Thyroid gland (tissue), 4 donors: ENCODE results near the gene VSX1. TPM values are rescaled to one million over a fixed set of nuclear protein-coding genes. Genes with fewer than 3 reads are reported as not detected.

ENCODE experiments used
- DNase-seq, 2 donors: peaks; one replicate each; pipeline ENCODE4 v3.0.0-alpha.2; 2019
- H3K27ac ChIP-seq, 3 donors: fragments of 200-600 bp; sonication (generic); 1 replicate in 2 of 3; 2 replicates in 1 of 3; pipeline ENCODE4 v1.5.1; 2016 to 2019; ENCODE audit warnings: mild to moderate bottlenecking in 1 of 3, moderate library complexity in 1 of 3
- H3K27me3 ChIP-seq: fragments of 200-600 bp; sonication (generic); one replicate; pipeline ENCODE4 v1.5.1; 2019
- H3K36me3 ChIP-seq, 2 donors: fragments of 200-600 bp; sonication (generic); one replicate each; pipeline ENCODE4 v1.5.1; 2016 to 2019
- H3K4me1 ChIP-seq, 2 donors: fragments of 200-600 bp; sonication (generic); one replicate each; pipeline ENCODE4 v1.5.1; 2017 to 2019
- H3K4me3 ChIP-seq, 3 donors: fragments of 200-600 bp; sonication (generic); replicated peaks in 1 of 3; 1 replicate in 2 of 3; 2 replicates in 1 of 3; pipeline ENCODE4 v1.5.1; 2016; ENCODE audit warnings: mild to moderate bottlenecking in 1 of 3
- H3K9me3 ChIP-seq: fragments of 200-600 bp; sonication (generic); one replicate; pipeline ENCODE4 v1.5.1; 2017
- POLR2A ChIP-seq, 2 donors: fragments of 450-650 bp; IDR thresholded peaks; one replicate each; pipeline ENCODE4 v1.6.1; 2017; ENCODE audit warnings: antibody characterized with exemption in 2 of 2, mild to moderate bottlenecking in 2 of 2, moderate library complexity in 1 of 2
- WGBS, 2 donors: methylation state at CpG; one replicate each; pipeline ENCODE4 v1.1.5; 2017; 5-methylcytosine and 5-hydroxymethylcytosine counted together
- intact Hi-C: fragments of 100-400 bp; cut with DNase I; formaldehyde crosslinking; loops from one replicate; pipeline ENCODE4 v1.15.1; 2023
- total RNA-seq, 4 donors: library from RNA; depleted of rRNA; stranded (reverse); fragments of >200 nt; gene quantifications; one replicate each; pipeline ENCODE4 v1.2.3, GENCODE V29; 2016
- TF ChIP-seq, protein P1 (sequence below), 6 experiments: fragments of 200-600 bp in 3 of 6; fragments of 450-650 bp in 3 of 6; sonication (generic) in 3 of 6; IDR thresholded peaks; one replicate each; pipeline ENCODE4 v1.5.1; 2016 to 2019; ENCODE audit warnings: antibody characterized with exemption in 6 of 6, mild to moderate bottlenecking in 2 of 6, inconsistent platforms in 1 of 6, moderate library complexity in 1 of 6

VSX1 gene
- total RNA-seq, 4 donors from 2014 or later = not detected

DNA sequence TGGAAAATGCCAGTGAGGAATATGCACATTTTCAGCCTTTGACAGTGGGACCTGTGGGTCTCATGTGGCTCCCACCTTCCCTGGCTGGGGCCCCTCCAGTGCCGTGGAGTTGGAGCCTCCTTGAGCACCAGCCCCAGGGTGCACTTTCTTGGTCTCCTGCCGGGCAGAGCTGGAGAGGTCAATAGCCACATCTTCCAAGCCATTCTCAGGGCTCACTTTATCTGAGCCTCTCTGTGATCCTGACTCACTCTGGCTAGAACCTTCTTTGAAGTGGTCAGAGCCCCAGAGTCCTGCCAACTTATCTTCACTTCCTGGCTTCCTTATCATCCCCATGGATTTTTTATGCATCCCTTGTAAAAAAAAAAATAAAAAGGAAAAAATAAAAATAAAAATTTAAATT lies 5.7 kb downstream of the VSX1 start:
- H3K9me3 ChIP-seq = no peaks in the 10 kb centered on the region
- H3K4me1 ChIP-seq = peaks cover 8 to 9% of the 10 kb centered on the region in 2 donors
- H3K4me3 ChIP-seq = no peak overlapping the region
- H3K27me3 ChIP-seq = peaks cover 9% of the 10 kb centered on the region
- 64 to 79% methylated on average over 2 of the region's 2 CpGs for WGBS, 2 donors
- no peaks in the 10 kb centered on the region for H3K36me3 ChIP-seq
- H3K27ac ChIP-seq = no peak overlapping the region
- TF ChIP-seq POLR2A (IDR thresholded peaks at IDR 0.05) = no peak
- TF ChIP-seq, protein P1, sequence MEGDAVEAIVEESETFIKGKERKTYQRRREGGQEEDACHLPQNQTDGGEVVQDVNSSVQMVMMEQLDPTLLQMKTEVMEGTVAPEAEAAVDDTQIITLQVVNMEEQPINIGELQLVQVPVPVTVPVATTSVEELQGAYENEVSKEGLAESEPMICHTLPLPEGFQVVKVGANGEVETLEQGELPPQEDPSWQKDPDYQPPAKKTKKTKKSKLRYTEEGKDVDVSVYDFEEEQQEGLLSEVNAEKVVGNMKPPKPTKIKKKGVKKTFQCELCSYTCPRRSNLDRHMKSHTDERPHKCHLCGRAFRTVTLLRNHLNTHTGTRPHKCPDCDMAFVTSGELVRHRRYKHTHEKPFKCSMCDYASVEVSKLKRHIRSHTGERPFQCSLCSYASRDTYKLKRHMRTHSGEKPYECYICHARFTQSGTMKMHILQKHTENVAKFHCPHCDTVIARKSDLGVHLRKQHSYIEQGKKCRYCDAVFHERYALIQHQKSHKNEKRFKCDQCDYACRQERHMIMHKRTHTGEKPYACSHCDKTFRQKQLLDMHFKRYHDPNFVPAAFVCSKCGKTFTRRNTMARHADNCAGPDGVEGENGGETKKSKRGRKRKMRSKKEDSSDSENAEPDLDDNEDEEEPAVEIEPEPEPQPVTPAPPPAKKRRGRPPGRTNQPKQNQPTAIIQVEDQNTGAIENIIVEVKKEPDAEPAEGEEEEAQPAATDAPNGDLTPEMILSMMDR (IDR thresholded peaks at IDR 0.05) = no peak
- no peak for DNase-seq
- intact Hi-C loops = loop anchor here (10.0 kb wide), 1 partner anchor 329 kb away; the partner anchor contains the start of gene GINS1

DNA sequence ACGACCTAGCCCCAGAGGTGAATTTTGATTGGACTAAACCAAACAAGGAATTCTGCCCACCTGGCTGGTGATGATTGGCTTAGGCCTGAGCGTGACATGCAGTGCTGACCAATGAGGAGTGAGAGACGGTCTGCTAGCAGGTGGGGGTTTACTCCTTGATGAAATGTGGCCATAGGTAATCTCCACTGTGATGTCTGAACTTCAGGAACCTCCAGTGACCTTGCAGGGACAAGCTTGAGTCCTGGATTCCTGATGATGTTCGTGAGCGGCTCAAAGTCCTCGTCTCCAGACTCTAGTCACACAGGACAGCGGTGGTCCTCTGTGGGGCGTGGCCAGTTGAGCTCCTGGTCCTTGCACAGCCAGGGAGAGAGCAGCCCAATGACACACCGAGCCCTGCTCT lies 8.4 kb downstream of the VSX1 start:
- H3K4me3 ChIP-seq = no peak overlapping the region
- no peaks in the 10 kb centered on the region for H3K36me3 ChIP-seq
- DNase-seq = no peak
- H3K9me3 ChIP-seq = no peaks in the 10 kb centered on the region
- no peak overlapping the region for H3K27ac ChIP-seq
- H3K27me3 ChIP-seq = no peaks in the 10 kb centered on the region
- WGBS, 2 donors = 85 to 86% methylated on average over 9 of the region's 9 CpGs
- TF ChIP-seq, protein P1 (IDR thresholded peaks at IDR 0.05) = no peak
- no peak for TF ChIP-seq POLR2A (IDR thresholded peaks at IDR 0.05)
- intact Hi-C loops = loop anchor here (10.0 kb wide), 1 partner anchor 331 kb away; the partner anchor contains the start of gene GINS1
- H3K4me1 ChIP-seq = peaks cover 6 to 7% of the 10 kb centered on the region in 2 donors

DNA sequence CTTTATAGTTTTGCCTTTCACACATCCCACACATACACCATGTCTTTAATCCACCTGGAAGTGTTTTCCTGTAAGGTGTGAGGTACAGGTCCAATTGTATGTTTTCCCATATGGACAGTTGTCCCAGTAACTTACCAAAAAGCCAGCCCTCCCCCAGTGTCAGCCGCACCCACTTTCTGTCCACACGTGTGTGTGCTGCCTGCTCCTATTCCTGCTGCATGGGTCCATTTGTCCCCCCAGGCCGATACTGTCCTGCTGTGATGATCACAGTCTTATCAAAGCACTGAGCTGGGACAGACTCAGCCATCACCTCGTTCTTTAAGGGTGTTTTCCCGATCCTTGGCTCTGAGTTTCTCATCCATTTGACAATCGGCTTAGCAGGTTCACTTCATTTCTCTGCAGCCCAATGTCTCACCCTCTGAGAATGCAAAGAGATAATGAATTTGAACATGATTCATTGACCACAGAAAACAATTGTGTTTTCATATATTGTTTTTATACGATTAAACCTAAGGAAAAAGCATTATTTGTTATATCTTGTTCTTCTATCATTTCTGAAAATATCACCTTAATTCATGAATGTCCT lies 9.6 kb downstream of the VSX1 start:
- H3K36me3 ChIP-seq = no peaks in the 10 kb centered on the region
- DNase-seq = no peak
- intact Hi-C loops = loop anchor here (10.0 kb wide), 1 partner anchor 332 kb away; the partner anchor contains the start of gene GINS1
- H3K27me3 ChIP-seq = no peaks in the 10 kb centered on the region
- H3K4me3 ChIP-seq = no peak overlapping the region
- WGBS, 2 donors = 67 to 68% methylated on average over 7 of the region's 7 CpGs
- H3K27ac ChIP-seq = no peak overlapping the region
- no peaks in the 10 kb centered on the region for H3K4me1 ChIP-seq
- no peaks in the 10 kb centered on the region for H3K9me3 ChIP-seq
- no peak for TF ChIP-seq POLR2A (IDR thresholded peaks at IDR 0.05)
- TF ChIP-seq, protein P1 (IDR thresholded peaks at IDR 0.05) = no peak

DNA sequence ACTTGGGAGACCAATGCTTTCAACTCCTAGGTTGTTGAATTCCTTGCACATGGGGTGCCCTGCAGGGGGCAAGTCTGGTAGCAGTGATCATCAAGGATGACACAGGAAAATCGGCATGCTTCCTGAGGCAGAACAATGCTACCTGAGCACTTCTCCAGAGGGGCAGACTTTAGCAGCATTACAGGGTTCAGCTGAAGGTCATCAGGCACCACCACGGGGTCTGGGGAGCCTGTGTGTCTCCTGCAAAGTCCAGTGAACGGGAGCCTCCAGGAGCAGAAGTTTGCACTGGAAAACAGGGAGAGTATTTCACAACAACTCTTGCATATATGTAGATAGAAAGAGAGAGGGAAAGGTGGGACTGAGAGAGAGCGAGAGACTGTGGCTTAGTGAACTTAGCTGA lies 10.2 kb downstream of the VSX1 start:
- intact Hi-C loops = loop anchor here (10.0 kb wide), 1 partner anchor 333 kb away; the partner anchor contains the start of gene GINS1
- H3K27me3 ChIP-seq = no peaks in the 10 kb centered on the region
- no peaks in the 10 kb centered on the region for H3K36me3 ChIP-seq
- H3K9me3 ChIP-seq = no peaks in the 10 kb centered on the region
- TF ChIP-seq POLR2A (IDR thresholded peaks at IDR 0.05) = no peak
- TF ChIP-seq, protein P1 (IDR thresholded peaks at IDR 0.05) = no peak
- no peak overlapping the region for H3K4me3 ChIP-seq
- no peak overlapping the region for H3K27ac ChIP-seq
- no peak for DNase-seq
- no peaks in the 10 kb centered on the region for H3K4me1 ChIP-seq
- 40% methylated on average over 4 of the region's 4 CpGs for WGBS, 2 donors

DNA sequence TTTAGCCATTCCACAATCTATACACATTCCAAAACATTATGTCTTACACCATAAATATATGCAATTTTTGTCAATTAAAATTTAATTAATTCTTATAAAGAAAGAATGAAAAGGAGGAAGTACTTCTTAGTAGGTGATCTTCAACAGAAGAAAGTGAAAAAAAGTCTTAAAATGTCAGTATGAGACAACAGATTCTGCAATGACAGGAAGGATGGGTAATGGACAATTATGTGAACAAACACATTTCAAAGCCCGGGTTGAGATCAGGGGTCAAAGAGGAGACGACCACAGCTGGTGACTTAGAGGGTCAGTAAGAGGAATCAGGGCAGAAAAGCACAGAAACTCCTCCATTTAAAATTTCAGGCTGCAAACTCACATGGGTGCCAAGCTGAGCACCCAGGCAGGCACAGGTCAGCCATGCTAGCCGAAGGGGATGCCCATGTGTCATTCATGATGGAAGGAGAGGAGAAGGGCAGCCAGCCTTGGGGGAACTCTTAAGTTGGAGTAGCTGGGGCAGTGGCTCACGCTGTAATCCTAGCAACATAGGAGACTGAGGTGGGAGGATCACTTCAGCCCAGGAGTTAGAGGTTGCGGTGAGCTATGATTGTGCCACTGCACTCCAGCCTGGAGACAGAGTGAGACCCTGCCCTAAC lies 11.0 kb downstream of the VSX1 start:
- H3K27me3 ChIP-seq = no peaks in the 10 kb centered on the region
- intact Hi-C loops = loop anchor here (10.0 kb wide), 1 partner anchor 334 kb away; the partner anchor contains the start of gene GINS1
- no peaks in the 10 kb centered on the region for H3K36me3 ChIP-seq
- DNase-seq = no peak
- 69 to 81% methylated on average over 5 of the region's 5 CpGs for WGBS, 2 donors
- no peaks in the 10 kb centered on the region for H3K9me3 ChIP-seq
- H3K4me1 ChIP-seq = peaks cover 0 to 7% of the 10 kb centered on the region in 2 donors
- H3K4me3 ChIP-seq = no peak overlapping the region
- TF ChIP-seq, protein P1 (IDR thresholded peaks at IDR 0.05) = no peak
- TF ChIP-seq POLR2A (IDR thresholded peaks at IDR 0.05) = no peak
- H3K27ac ChIP-seq = no peak overlapping the region
